H54 (cell line): ENCODE measurements around the gene ODAD4.
A peak's percentile ranks its signal among the peaks of the same experiment; 100 is the strongest.

ENCODE experiments used
- DNase-seq: peaks from one replicate; pipeline ENCODE4 v3.0.0; 2011; ENCODE audit warnings: low spot score, mixed read lengths; ENCODE audit not compliant: insufficient read length
- FAIRE-seq: peaks from 3 replicates; lab custom pipeline; 2011; peaks lifted over from hg19 to GRCh38; lab: Jason Lieb, UNC
- POLR2A ChIP-seq: IDR thresholded peaks from 2 replicates; pipeline ENCODE4 v1.6.1; 2011; ENCODE audit warnings: low read depth, mild to moderate bottlenecking, low read length

ODAD4 gene

GRCh38 chr17:41966463-41967140 lies 36.2 kb downstream of the ODAD4 start, which contains the start of gene CNP:
Gene CNP, plus strand, starts transcription at chr17:41966795. Its CDS starts 90 bp downstream, at chr17:41966885.
- TF ChIP-seq POLR2A: peak; percentile 93
- FAIRE-seq (no peak), DNase-seq (peak; percentile 91)

GRCh38 chr17:41967141-41967920 lies 36.9 kb downstream of the ODAD4 start:
- FAIRE-seq (no peak), DNase-seq (no peak)
- TF ChIP-seq POLR2A: no peak

DNA sequence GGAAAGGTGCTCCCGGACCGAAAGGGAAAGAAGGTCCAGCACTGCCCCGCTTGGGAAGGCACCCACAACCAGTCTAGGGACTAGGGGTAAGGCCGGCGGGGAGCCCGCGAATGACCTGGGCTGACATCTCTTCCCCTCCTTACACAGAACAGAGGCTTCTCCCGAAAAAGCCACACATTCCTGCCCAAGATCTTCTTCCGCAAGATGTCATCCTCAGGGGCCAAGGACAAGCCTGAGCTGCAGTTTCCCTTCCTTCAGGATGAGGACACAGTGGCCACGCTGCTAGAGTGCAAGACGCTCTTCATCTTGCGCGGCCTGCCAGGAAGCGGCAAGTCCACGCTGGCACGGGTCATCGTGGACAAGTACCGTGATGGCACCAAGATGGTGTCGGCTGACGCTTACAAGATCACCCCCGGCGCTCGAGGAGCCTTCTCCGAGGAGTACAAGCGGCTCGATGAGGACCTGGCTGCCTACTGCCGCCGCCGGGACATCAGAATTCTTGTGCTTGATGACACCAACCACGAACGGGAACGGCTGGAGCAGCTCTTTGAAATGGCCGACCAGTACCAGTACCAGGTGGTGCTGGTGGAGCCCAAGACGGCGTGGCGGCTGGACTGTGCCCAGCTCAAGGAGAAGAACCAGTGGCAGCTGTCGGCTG lies 37.6 kb downstream of the ODAD4 start:
- TF ChIP-seq POLR2A: no peak
- no peak for DNase-seq
- no peak for FAIRE-seq

- FAIRE-seq: no peak
- TF ChIP-seq POLR2A: no peak
- no peak for DNase-seq
Observed at GRCh38 chr17:41968676-41969075, 38.3 kb downstream of the ODAD4 start.

DNA sequence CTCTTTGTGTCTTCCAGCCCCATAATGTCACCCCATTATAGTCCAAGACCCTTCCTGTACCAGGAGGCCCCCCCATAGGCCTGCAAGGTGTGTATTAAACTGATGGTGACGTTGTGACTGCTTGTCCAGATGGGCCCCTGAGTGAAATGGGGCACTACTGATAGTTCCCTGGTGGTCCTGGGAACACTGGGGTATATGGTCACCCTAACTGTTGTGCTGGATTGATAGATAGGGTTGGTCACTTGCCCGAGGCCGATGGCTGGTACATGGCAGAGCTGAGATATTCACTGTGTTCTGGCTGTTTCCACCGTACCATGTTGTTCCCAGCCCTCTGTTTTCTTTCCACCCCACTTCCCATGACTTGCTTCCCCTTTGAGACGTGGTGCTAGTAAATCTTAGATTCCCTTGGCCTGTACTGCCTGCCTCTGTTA lies 40.5 kb downstream of the ODAD4 start:
- FAIRE-seq (no peak), DNase-seq (no peak)
- TF ChIP-seq POLR2A: no peak

DNA sequence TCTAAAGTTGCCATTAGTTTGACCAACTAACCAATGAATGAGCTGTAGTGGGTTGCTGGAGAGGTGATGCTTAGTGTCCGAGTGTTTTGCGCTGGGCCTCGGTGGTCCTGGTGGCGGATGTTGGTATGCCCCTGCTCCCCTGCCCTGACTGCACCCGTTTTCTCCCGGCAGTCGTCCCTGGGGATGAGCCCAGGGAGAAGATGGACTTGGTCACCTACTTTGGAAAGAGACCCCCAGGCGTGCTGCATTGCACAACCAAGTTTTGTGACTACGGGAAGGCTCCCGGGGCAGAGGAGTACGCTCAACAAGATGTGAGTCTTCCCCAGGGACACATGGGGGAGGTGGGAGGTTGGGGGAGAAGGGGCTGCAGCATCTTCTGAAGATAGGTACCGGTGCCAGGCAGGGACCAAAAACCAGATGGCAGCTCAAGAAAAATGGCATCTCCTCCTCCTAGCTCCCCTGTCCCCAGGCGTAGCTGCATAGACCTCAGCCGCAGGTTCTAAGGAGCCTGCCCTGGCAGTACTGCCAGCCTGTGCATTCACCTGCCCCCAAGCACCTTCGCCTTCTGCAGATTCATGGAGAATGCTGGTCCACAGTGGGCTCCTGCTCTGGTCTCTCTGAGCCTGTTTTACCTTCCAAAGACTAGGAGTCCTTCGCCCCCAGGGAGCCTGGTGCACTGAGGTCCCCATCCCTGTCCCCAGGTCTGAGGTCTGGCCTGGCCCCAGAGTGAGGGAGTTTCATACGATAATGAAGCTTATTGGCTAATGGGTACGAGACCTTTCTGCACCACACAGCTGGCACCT lies 41.5 kb downstream of the ODAD4 start:
- FAIRE-seq: no peak
- TF ChIP-seq POLR2A: no peak
- no peak for DNase-seq

DNA sequence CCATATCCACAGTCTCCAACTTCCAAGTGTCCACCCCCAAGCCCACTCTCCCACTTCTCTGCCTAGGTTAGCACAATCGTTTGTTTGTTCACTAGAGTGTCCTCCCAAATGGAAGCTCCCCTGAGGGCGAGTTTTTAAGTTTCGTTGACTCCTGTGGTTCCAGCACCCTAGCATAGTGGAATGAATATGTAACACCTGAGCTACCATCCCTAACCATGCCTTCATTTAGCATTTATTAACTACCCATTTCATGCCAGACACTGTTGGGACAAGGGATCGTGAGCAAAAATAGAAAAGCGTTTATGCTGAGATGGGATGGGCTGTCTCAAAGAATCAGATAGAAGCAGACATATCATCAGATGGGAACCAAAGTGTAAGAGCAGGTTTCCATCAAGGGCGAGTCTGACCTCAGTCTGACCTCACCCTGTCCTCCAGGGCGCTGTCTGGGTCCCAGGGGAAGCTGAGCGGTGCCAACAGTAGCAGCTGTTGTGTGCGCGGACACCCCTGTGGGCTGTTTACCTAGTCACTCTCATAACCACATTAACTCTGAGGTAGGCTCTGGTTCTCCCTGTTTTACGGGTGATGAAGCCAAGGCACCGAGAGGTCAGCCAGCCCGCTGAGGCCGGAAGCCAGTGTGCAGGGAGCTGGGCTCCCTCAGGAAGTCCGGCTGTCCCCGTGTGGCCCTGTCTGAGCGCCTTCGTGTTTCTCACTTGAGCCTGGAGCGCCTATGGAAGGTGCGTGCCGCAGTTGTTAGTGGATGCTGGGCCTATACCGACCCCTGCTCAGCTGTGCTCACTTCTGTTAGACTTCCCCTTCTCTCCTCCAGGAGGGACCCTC lies 42.4 kb downstream of the ODAD4 start:
- no peak for TF ChIP-seq POLR2A
- DNase-seq (no peak), FAIRE-seq (no peak)

DNA sequence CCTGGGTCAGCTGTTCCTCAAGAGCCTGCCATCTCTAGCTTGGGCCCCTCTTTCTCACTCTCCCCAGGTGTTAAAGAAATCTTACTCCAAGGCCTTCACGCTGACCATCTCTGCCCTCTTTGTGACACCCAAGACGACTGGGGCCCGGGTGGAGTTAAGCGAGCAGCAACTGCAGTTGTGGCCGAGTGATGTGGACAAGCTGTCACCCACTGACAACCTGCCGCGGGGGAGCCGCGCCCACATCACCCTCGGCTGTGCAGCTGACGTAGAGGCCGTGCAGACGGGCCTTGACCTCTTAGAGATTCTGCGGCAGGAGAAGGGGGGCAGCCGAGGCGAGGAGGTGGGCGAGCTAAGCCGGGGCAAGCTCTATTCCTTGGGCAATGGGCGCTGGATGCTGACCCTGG lies 43.0 kb downstream of the ODAD4 start:
- DNase-seq: no peak
- no peak for FAIRE-seq
- TF ChIP-seq POLR2A: no peak

DNA sequence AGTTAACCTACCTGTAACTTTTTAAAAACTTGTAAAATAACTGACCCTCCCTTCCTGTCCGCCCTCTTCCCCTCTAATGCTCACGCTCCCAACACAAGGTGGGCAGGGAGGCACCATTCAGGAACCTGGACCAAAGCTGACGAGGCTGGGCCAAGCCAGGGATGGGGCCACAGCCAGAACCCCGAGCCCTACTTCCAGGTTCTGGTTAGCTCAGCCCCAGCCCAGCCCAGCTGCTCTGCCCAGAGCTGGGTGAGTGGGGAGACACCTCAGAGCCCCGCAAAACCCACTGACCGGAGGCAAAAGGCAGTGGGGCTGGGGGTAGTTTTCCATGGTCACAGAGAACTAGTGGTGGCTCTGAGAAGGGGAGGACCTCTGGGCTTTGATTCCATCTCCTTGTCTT lies 43.6 kb downstream of the ODAD4 start:
- no peak for FAIRE-seq

DNA sequence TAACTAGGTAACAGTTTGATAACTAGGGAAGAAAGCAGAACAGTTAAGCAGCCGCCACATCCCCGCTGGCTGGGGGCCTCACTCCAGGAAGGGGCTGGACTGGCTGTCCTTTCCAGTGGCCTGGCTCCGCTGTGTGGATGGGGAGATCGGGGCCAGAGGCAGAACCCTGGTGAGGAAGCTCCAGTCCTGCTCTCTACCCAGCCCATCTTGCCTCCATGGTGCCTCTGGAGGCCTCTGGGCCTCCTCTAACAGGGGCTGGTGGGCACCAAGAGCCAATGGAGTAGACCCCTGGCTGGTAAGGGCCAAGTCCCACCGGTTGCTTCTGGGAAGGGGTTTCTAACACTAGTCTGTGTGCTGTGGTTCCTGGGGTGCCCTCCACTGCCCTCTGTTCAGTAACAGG lies 44.2 kb downstream of the ODAD4 start:
- no peak for FAIRE-seq
- no peak for TF ChIP-seq POLR2A
- no peak for DNase-seq

More for the DNA sequence above, 43.6 kb downstream of the ODAD4 start:
- TF ChIP-seq POLR2A: no peak
- no peak for DNase-seq

GRCh38 chr17:41975099-41976083 lies 45.0 kb downstream of the ODAD4 start:
- DNase-seq: no peak
- FAIRE-seq: no peak
- TF ChIP-seq POLR2A: no peak
